HG03439 (cell line): ENCODE measurements around the gene CFAP251.

Experiments
- ATAC-seq: cut with Tn5 transposase; IDR thresholded peaks from one replicate; pipeline ENCODE4 v1.9.1; 2021; ENCODE audit warnings: mild to moderate bottlenecking, moderate library complexity; ENCODE audit not compliant: unreplicated experiment

Gene CFAP251

DNA sequence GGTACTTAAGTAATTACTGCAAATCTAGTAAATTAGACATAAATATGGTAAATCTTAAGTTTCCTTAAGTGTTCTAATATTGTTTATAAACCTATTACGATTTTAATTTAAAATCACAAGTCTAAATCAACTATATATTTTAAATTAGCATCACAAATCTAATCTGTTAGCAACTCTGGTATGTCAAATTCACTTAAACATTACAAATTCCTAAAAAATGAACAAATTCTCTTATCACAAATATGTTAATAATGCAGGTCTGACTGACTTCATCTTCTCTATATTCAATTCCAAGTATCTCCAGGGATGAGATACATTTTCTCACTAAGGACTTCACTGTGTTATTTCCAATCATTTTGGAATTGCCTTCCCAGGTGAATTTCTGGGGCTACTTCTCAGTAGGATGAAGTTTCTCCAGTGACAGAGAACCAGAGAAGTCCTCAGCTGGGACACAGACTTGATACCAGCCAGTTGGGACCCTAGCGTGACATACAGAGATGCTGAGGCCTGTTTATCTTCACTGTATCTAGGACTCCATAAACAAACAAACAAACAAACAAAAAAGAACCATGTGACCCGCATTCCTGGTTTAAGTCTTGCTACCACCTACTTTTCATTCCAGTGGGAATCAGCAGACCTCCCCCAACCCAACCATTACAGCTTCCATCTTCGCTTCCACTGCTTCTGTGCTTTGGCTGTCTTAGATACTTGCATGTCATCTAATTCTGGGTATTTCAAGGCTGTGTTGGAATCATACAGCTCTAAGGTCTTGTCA is 21.8 kb downstream of the CFAP251 start:
- no peak for ATAC-seq

DNA sequence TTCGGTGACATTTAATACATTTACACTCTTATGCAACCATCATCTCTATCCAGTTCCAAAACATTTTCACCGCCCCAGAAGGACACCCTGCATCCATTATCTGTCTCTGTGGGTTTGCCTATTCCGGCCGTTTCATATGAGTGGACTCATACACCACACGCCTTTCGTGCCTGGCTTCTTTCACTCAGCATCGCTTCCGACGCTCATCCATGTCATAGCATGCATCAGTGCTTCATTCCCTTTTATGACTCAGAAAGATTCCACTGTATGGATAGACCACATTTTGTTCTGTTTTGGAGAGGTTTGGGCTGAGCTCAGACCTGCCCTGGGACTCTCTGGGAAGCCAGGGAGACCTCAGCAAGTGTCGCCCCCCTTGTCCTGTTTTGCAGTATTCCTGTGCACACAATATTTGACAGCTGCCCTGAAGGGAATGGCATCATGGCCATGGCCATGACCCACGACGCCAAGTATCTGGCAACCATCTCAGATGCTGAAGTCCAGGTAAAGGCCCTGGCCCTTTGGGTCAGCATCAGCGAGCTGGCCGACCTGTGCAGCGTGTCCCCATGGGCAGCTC is 23.8 kb downstream of the CFAP251 start:
- no peak for ATAC-seq

DNA sequence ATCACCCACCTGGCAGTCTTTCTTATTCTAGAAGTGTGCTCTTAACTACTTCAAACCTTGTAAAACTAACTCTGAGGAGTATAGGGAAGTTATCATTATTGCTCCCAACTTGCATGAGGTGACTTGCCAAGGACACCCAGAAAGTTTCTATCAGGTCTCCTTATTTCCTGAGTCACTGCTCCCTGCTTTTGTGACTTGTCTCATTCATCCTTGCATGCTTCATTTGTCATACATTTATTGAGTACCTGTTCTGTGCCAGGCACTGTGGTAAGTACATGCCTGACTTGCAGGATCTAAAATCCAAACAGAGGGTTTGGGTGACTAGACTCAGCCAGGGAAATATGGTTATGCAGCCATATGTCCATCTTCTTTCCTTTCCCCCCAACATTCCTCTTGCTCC is 25.5 kb downstream of the CFAP251 start:
- ATAC-seq = no peak

DNA sequence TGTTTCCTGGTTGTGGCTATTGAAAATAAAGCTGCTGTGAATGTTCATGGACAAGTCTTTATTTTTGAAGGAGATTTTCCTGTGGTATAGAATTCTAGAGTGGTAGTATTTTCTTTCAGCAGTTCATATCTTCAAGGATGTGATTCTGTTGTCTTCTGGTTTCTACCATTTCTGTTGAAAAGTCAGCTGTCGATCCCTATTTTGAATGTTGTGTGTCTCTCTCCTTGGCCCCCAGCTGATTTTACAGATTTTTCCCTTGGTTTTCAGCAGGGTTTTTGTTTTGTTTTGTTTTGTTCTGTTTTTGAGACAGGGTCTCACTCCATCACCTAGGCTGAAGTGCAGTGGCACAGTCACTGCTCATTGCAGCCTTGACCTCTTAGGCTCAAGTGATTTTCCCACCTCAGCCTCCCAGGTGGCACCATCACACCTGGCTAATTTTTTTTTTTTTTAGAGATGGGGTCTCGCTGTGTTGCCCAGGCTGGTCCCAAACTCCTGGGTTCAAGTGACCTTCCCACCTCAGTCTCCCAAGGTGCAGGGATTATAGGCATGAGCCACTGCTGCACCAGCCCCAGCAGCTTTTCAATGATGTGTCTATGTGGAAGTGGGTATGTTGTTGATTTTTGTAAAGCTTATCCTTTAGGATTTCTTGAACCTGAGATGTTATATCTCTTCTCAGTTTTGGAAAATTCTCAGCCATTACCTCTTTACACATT is 28.1 kb downstream of the CFAP251 start:
- ATAC-seq = no peak

DNA sequence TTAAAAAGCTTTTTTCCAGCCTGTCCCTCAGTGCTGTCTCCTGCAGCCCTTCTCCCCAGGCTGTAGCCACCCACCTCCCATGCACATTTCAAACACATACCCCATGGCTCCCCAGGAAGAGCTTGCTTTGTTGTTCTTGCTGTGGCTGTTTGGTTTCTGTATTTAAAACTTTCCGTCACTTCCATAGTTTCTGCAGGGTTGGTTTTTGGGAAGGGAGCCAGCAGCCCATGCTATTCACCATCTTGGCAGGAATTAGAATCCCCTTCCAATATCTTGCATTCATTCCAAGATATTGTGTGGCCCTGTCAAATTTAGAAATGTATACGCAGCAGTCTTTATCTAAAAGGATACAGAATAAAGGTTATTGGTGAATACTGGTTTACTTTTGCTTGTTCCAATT is 29.6 kb downstream of the CFAP251 start:
- no peak for ATAC-seq

DNA sequence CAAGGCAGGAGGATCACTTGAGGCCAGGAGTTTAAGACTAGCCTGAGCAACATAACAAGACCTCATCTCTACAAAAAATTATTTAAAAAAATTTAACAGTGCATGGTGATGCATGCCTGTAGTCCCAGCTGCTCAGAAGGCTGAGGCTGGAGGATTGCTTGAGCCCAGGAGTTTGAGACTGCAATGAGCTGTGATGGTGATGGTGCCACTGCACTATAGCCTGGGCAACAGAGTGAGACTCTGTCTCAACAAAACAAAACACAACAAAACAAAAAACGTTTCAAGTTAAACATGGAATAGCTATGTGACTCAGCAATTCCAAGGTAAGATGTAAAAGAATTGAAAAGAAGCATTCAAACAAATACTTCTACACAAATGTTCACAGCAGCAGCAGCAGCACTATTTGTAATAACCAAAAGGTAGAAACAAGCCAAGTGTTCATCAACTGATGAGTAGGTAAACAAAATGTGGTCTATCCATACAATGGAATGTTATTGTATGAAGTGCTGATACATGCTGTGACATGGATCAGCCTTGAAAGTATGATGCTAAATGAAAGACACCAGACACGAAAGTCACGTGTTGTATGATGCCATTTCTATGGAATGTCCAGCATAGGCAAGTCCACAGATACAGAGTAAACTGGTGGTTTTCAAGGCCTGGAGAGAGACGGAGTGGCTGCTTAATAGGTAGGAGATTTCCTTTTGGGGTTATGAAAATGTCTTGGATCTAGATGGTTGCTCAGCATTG is 31.4 kb downstream of the CFAP251 start:
- no peak for ATAC-seq

DNA sequence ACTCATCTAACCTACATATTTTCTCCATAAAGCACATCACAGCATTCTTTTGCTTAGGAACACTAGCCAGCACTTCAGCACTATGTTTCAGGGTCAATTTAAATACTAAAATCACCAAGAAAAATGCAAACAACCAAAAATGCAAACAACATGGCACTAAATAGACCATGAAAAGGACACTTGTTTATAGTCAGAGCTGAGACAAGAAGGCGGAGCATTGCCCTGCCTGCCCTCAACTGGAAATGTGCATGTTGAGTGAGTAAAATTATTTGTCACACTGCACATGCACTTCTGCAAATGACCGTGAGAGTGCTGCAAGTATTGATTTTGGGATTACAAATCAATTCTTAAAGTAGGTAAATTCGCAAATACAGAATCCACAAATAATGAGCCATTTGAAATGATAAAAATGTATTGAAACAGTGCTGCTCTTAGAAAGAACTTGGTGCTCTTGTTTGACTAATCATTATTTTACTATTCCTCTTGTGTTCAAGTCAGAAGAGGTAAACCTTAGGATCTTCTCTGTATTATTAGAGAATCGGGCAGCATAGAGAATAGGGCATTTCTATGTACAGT is 34.8 kb downstream of the CFAP251 start:
- no peak for ATAC-seq

DNA sequence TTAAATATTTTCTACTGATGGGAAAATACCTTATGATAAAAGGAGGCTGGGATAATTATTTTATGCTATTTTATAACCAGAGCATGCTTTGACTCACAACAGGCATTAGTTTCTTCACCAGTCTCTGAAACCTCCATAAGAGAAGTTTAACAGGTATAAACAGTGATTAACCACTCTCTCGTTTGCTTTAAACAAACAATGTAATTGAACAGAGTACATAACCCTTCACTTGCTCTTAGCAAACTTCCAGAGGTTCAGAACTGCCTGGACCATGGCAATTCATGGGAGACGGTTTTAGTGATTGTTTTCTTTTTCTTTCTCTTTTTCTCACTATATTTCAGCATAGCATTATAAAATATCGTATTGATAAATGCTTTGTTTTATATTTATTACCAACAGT is 35.3 kb downstream of the CFAP251 start:
- ATAC-seq = no peak

DNA sequence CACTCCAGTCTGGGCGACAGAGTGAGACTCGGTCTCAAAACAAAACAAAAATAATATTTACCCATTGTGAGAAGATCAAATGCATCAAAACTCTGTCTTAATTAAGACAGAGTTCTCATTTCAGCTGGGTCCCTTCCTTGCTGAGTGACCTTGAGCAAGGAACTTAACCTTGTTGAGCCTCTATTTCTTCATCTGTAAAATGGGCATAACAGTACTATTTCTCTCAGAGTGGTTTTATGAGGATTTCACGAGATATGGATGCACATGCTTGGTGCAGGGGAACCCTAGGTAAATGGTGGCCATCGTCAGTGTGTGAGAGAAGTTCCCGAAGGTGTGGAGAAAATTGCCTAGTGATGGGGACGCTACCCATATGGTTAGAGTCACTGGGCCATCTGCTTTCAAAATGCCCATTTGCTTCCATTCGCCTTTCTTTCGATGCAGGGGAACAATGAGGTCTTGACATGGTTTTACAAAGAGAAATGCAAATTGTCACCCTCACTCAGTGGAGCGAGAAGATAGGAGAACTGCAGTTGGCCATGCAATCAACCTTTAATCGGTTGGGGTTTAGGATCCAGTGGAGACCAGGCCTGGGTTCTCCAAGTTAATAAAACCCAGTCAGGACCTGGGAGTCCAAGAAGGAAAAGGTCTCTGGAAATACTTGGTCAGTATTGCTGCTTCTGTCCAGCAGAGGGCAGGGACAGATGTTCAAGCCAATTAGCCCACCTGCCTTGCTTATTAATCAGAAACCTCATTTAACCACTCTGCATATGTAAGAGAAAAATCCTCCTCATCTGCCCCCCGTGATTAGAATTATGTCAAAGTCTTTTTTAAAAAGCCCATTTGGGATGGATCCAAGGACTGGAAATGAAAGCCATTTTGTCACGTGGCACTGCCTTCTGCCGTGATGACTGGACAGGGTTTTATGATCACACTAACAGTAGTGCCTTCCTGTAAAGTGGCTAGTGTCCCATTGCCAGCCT is 37.2 kb downstream of the CFAP251 start:
- no peak for ATAC-seq

DNA sequence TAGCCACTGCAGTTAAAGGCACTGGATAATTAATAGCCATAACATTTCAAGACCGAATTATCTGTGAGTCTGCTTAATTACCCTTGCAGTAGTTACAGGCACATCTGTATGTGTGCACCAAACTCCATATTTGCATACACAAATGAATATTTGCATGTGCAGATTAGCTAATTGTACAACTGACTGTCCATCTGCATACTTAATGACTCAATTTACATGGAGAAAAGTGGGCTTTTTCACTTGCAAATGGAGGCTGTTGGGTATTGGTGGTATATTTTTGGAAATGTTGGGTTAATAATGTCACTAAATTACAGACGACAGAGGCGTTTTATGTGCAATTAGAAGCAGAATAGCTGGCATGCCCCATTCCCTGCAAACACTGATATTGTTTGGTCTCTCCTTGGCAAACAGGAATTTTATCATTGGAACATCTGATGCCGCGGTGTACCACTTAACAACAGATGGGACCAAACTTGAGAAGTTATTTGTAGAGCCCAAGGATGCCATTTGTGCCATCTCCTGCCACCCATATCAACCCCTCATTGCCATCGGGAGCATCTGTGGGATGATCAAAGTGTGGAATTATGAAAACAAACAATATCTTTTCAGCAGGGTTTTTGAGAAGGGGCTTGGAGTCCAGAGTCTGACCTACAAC is 39.6 kb downstream of the CFAP251 start:
- ATAC-seq = no peak

DNA sequence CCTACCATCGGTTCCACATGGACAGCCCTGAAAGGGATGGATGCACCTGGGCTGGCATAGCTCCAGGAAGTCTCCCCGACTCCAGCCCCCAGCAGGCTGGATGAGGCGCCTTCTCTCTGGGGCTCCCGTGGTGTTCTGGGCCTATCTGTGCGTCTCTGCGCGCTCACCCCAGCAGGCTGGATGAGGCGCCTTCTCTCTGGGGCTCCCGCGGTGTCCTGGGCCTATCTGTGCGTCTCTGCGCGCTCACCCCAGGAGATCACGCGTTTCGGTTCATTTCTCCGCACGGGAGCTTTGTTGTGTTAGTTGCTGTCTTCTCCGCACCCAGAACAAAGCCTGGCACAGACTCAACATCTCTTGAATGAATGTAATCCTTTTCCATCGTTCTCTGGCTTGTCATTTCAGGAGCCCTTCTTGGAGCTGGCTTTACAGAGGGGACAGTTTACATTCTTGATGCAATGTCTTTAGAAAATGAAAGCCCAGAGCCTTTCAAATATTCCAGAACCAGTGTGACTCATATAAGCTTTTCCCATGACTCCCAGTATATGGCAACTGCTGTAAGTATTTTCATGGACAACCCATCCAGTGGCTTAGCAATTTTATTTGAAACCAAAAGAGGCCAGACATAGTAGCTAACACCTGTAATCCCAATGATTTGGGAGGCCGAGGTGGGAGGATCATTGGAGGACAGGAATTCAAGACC is 40.3 kb downstream of the CFAP251 start:
- no peak for ATAC-seq

DNA sequence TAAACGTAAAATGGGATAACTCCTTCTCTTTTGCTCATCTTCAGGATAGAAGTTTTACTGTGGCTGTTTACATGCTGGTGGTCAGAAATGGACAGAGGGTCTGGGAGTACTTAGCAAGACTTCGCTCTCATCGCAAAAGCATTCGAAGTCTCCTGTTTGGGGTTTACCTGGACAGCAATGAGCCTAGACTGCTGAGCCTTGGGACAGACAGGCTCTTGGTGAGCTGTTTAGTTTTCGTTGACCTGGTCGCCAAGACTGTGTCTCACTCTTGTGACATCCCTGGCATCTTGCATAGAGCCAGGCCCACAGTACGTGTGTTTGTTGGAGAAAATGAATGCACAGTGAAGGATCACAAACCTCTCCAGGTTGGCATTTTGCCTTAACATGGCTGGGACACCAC is 42.1 kb downstream of the CFAP251 start:
- no peak for ATAC-seq

DNA sequence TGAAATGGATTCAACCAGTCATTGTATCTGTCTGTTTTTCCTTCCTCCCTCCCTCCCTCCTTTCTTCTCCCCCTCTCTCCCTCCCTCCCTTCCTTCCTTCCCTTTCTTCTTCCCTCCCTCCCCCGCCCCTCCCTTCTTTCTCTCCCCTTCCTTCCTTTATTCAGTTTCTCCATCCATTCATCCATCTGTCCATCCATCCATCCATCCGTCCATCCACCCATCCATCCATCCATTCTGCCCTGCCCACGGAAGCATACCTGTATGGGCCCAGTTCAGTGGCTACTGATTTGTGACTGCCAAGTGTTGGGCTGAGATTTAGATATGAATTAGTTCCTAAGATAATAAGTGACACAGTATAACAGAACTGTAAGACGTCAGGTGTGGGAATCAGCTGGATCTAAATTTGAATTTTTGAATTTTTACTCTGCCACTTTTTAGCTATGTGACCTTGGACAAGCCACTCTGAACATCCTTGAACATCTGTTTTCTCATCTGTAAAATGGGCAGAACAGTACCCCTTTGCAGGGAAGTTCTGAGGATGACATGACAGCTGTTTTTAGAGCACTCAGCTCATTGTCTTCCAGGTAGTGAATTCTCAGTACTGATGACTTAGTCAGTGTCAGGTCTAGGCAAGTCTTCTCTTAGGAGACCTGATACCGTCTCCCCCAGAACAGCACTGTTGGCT is 42.9 kb downstream of the CFAP251 start:
- ATAC-seq = no peak

DNA sequence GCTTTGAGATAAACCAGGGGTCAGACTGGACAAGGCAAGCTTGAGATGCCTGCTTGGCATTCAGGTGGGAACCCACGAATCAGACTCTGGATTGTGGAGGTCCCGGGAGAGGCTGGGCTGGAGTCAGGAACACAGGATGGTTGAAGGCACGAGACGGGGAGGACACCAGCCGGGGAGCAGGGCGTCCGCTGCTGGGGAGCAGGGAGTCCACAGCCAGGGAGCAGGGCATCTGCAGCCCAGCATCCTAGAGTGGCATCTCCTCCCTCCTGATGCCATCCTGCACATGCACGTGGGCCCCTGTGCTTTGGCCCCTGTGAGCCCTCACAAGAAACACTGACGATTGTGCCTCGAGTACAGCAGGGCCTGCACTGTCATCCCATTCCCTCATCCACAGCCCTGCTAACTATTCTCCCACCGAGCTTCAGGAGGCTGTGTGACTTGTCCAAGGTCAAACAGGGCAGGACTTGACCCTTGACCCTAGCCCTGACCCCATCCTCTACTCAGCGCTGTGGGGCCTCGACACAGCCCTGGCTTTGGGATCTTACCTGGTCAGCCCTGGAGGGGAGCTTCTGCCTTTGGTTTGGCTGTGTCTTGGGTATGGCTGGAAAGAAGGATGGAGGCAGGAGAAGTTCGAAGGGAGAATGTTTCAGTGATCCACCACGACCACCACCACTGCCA is 45.1 kb downstream of the CFAP251 start:
- no peak for ATAC-seq

DNA sequence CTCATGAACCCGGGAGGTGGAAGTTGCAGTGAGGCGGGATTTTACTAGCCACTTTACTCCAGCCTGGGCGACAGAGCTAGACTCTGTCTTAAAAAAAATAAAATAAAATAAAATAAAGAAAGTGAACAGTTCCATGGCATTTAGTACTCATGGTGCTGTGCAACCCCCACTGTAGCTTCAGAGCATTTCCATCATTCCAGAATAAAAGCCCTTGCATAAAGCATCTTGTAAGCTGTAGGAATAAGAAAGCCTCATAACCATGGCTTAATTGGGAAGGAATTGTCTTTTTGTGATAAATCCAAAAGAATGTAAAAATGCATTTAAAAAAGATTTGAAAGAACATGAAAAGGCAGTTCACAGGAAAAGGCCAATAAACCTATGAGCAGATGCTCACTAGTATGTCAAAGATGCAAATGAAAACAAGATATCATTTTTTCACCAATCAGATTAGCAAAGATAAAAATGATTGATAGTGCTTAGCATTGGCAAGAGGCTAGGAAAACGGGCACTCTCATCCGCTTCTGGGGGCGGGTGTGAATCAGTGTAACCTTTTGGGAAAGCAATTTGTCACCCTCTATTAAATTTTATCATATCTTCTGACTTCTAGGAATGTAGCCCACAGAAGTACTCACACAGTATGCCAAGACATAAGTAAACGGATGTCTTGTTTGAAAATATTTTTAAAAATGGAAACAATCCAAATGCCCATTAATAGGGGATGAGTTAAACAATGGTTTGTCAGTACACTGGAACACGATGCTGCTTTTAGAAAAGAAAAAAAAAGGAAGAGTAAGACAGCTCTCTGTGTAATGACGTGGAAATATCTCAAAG is 46.6 kb downstream of the CFAP251 start:
- no peak for ATAC-seq

DNA sequence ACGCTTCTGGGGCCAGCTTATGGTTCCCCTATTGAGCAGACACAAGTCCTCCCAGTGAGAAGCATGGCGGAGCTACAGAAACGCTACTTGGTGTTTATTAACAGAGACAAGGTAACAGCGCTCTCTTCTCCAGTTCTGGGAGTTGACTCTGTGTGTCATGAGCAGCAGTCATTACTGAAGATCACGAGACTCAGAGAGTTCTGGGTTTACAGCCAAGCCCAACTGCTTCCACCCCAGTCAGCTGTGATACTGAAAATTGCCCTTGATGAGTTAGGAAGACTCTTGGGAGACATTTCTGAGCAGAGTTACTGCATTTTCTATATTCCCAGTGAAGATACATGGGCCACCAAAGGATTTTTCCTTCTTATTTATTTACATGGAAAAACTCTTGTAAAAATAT is 48.6 kb downstream of the CFAP251 start:
- no peak for ATAC-seq

DNA sequence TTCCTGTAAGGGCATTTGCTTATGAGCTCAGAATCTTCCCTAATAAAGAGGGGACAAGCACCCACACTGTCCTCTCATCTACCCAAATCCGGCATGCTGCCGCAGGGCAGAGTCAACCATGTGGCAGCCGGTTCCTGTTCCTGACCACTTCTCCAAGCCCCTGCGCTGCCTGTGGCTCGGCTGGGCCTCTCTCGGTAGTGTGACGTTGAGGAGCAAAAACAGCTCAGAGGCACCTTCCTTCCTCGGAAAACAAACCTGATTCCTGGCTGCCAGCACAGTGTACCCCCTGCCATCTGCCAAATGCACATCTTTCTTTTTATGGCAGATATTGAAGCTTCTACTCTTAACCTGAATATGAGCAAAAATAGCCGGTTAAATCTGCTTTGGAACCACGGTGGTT is 50.5 kb downstream of the CFAP251 start:
- ATAC-seq = no peak
